Uterus (tissue), 4 donors: ENCODE results near the gene ELAC2. TPM values are rescaled to one million over a fixed set of nuclear protein-coding genes. Genes with fewer than 3 reads are reported as not detected.

ENCODE experiments used
- DNase-seq, 2 donors: peaks; one replicate each; pipeline ENCODE4 v3.0.0-alpha.2; 2019 to 2020
- H3K27ac ChIP-seq, 2 donors: fragments of 200-600 bp; sonication (generic); 1 replicate in 1 of 2; 2 replicates in 1 of 2; pipeline ENCODE4 v1.5.1; 2016 to 2018
- H3K27me3 ChIP-seq, 2 donors: fragments of 200-600 bp; sonication (generic); one replicate each; pipeline ENCODE4 v1.5.1; 2018 to 2019; ENCODE audit warnings: control low read depth in 1 of 2
- H3K36me3 ChIP-seq, 2 donors: fragments of 200-600 bp; sonication (generic); one replicate each; pipeline ENCODE4 v1.5.1; 2019; ENCODE audit warnings: control low read depth in 1 of 2
- H3K4me1 ChIP-seq, 2 donors: fragments of 200-600 bp; sonication (generic); one replicate each; pipeline ENCODE4 v1.5.1; 2018 to 2019; ENCODE audit warnings: control low read depth in 1 of 2
- H3K4me3 ChIP-seq, 2 donors: fragments of 200-600 bp; sonication (generic); 1 replicate in 1 of 2; 2 replicates in 1 of 2; pipeline ENCODE4 v1.5.1; 2018 to 2019; ENCODE audit warnings: mild to moderate bottlenecking in 1 of 2
- H3K9me3 ChIP-seq, 2 donors: fragments of 200-600 bp; sonication (generic); one replicate each; pipeline ENCODE4 v1.5.1; 2019; ENCODE audit warnings: control low read depth in 1 of 2
- POLR2A ChIP-seq, 2 donors: fragments of 450-650 bp; IDR thresholded peaks; one replicate each; pipeline ENCODE4 v1.6.1; 2016; ENCODE audit warnings: antibody characterized with exemption in 2 of 2, mild to moderate bottlenecking in 1 of 2, moderate library complexity in 1 of 2
- intact Hi-C: fragments of 100-400 bp; cut with DNase I; formaldehyde crosslinking; loops from one replicate; pipeline ENCODE4 v1.15.1; 2023; ENCODE audit warnings: low total_unique reads
- total RNA-seq, 4 donors: library from RNA; depleted of rRNA in 3 of 4; stranded (reverse); fragments of >200 nt in 3 of 4; gene quantifications; one replicate each; pipeline versions ENCODE4 v1.1.0 to v1.2.4, GENCODE V29; 2014 to 2023
- TF ChIP-seq, protein P1 (sequence below), 4 experiments: fragments of 200-600 bp in 2 of 4; fragments of 450-650 bp in 2 of 4; sonication (generic) in 2 of 4; IDR thresholded peaks; one replicate each; pipeline ENCODE4 v1.5.1; 2016 to 2019; ENCODE audit warnings: antibody characterized with exemption in 4 of 4, mild to moderate bottlenecking in 2 of 4, moderate library complexity in 1 of 4
- donor health status: DM: yes; HTN: yes; CAD: no.

Gene ELAC2
- total RNA-seq, 4 donors from 2014 or later, result 9.7 to 62.2 (median 51.3) TPM

DNA sequence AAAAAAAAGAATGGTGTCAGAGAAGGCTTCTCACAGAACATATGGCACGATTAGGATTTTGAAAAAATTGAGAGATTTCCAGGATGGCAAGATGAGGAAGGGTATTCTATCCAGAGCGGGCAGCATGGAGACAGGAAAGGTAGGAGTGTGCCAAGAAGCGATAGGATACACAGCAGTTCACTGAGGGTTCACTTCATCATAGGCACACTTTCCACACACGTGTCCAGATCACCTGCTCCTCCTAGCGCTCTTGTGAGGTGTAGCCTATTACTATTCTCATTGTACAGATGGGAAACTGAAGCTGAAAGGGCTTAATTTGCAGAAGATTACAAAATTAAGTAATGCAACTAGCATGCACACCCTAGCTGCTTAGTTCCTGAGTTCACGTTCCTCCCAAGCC lies 6.2 kb upstream of the ELAC2 start:
- Histone ChIP-seq H3K27ac (no peak overlapping the region), H3K9me3 (no peaks in the 10 kb centered on the region), H3K4me3 (no peak overlapping the region), H3K36me3 (no peaks in the 10 kb centered on the region), H3K4me1 (no peaks in the 10 kb centered on the region), H3K27me3 (no peaks in the 10 kb centered on the region)
- TF ChIP-seq POLR2A (IDR thresholded peaks at IDR 0.05), result no peak
- TF ChIP-seq, protein P1, sequence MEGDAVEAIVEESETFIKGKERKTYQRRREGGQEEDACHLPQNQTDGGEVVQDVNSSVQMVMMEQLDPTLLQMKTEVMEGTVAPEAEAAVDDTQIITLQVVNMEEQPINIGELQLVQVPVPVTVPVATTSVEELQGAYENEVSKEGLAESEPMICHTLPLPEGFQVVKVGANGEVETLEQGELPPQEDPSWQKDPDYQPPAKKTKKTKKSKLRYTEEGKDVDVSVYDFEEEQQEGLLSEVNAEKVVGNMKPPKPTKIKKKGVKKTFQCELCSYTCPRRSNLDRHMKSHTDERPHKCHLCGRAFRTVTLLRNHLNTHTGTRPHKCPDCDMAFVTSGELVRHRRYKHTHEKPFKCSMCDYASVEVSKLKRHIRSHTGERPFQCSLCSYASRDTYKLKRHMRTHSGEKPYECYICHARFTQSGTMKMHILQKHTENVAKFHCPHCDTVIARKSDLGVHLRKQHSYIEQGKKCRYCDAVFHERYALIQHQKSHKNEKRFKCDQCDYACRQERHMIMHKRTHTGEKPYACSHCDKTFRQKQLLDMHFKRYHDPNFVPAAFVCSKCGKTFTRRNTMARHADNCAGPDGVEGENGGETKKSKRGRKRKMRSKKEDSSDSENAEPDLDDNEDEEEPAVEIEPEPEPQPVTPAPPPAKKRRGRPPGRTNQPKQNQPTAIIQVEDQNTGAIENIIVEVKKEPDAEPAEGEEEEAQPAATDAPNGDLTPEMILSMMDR (IDR thresholded peaks at IDR 0.05), result no peak
- DNase-seq, result no peak
- intact Hi-C loops, result no loop called here

DNA sequence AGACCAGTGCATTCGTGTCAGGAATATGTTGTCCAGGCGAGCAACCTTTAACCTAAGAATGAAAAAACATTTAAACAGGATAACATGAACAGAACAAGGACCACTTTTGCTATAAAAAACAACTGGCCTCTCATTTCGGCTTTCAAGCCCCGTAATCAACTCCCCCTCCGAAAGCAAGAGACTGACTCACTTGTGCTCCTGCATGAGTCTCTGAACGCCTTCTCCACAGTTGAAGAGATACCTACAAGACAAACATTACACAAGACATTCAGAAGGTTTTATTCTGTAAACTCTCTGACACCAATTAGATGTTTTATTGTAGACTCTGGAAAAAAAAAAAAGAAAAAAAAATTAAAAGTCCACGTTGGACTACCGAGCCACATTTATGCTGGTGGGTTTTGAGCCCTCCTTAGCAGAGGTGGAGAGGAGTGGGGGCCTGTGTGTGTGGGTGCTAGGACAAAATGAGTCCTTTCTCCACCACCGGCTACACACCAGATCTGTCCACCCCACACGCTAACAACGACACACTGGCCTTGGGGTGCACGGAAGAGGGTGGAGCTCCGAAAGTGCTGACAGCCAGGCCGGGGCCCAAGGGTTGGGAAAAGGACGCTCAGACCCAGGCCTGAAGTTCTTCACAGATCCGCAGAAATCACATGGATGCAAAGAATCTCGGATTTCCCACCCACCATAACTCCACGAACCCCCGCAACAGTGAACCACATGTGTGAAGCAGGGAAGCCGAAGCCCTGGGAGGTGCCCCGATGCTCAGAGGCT lies 759 bp downstream of the ELAC2 start:
- Histone ChIP-seq H3K4me3 (peak overlapping the region; percentile 66 to 70), H3K27ac (peak overlapping the region; percentile 45 to 62), H3K27me3 (no peaks in the 10 kb centered on the region), H3K9me3 (no peaks in the 10 kb centered on the region), H3K36me3 (no peaks in the 10 kb centered on the region), H3K4me1 (no peaks in the 10 kb centered on the region)
- TF ChIP-seq, protein P1 (IDR thresholded peaks at IDR 0.05), result no peak
- no peak for TF ChIP-seq POLR2A (IDR thresholded peaks at IDR 0.05)
- DNase-seq, result no peak
- intact Hi-C loops, result no loop called here

DNA sequence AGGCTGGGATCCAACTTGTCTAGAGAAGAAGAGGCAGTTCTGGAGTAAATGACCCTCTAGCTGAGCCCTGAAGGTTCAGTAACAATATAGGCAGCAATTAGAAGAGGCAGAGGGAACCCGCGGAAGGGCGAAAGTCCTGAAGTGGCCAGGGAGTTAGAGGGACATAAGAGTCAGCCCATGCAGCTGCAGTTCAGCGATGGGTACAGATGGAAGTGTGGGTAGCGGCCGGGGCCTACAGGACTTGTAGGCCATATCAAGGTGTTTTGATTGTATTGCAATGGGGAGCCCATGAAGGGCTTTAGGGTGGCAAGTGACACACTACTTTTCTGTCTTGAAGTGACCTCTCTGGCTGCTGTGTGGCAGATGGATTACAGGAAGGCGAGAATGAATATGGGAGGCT lies 3.0 kb downstream of the ELAC2 start:
- no peaks in the 10 kb centered on the region for H3K9me3 ChIP-seq
- no peaks in the 10 kb centered on the region for H3K36me3 ChIP-seq
- H3K4me3 ChIP-seq, result no peak overlapping the region
- intact Hi-C loops, result no loop called here
- no peak for DNase-seq
- no peak overlapping the region for H3K27ac ChIP-seq
- H3K27me3 ChIP-seq, result no peaks in the 10 kb centered on the region
- TF ChIP-seq, protein P1 (IDR thresholded peaks at IDR 0.05), result no peak
- no peak for TF ChIP-seq POLR2A (IDR thresholded peaks at IDR 0.05)
- no peaks in the 10 kb centered on the region for H3K4me1 ChIP-seq

DNA sequence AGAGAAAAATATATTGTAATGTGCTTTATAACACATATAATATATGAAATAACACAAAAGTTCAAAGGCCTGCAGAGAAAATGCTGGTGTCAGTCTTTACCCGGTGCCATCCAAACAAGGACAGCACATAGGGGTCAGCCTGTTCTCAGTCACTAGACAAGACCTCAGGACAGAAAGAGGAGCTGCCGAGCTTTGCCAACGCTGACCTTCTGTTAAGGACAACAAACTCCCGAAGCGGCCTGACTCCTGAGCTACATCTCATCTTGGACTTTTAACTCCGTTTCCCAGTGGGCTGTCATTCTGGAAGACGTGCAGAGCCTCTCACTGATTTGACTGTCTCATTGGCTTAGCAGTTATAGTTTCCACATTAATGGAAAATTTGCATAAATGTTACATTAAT lies 6.9 kb downstream of the ELAC2 start:
- intact Hi-C loops, result no loop called here
- Histone ChIP-seq H3K27me3 (no peaks in the 10 kb centered on the region), H3K4me1 (no peaks in the 10 kb centered on the region), H3K27ac (no peak overlapping the region), H3K4me3 (no peak overlapping the region), H3K9me3 (no peaks in the 10 kb centered on the region), H3K36me3 (no peaks in the 10 kb centered on the region)
- TF ChIP-seq, protein P1 (IDR thresholded peaks at IDR 0.05), result no peak
- no peak for TF ChIP-seq POLR2A (IDR thresholded peaks at IDR 0.05)
- no peak for DNase-seq

DNA sequence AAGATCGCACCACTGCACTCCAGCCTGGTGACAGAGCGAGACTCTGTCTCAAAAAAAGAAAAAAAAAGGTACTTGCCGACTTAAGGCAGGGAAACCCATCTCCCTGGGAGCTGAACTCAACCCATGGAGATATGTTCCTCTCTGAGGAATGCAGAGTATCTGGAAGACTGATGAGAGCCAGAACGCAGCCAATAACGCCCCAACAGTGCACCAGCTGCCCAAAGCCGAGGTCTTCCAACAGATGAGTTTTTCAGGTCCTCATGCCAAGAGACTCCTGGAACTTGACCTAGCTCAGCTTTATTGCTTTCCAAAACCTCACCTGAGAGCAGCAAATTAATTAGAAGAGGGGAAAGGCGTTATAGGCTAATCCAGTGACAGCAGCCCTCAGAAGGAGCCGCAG lies 9.4 kb downstream of the ELAC2 start:
- DNase-seq, result no peak
- Histone ChIP-seq H3K27me3 (no peaks in the 10 kb centered on the region), H3K9me3 (no peaks in the 10 kb centered on the region), H3K36me3 (no peaks in the 10 kb centered on the region), H3K4me1 (no peaks in the 10 kb centered on the region), H3K4me3 (no peak overlapping the region), H3K27ac (no peak overlapping the region)
- intact Hi-C loops, result no loop called here
- TF ChIP-seq, protein P1 (IDR thresholded peaks at IDR 0.05), result no peak
- no peak for TF ChIP-seq POLR2A (IDR thresholded peaks at IDR 0.05)
